G401 (cell line): ENCODE results near the gene AMMECR1L. TPM values are rescaled to one million over a fixed set of nuclear protein-coding genes. Genes with fewer than 3 reads are reported as not detected.
"Not testable (repeated sequence)": the region's sequence is repeated elsewhere in the genome, so short reads cannot be mapped to it uniquely, and the experiment has no call there.

Experiments
- DNase-seq: peaks from one replicate; pipeline ENCODE4 v3.0.0-alpha.2; 2015; ENCODE audit warnings: low spot score
- in situ Hi-C: cut with HindIII; loops from 2 replicates; pipeline ENCODE4 v1.10.0; 2016; ENCODE audit warnings: low sequenced_read_pairs, mixed read lengths
- total RNA-seq: library from RNA; depleted of rRNA; stranded (reverse); fragments of >200 nt; shearing (Covaris generic); gene quantifications from 2 replicates; pipeline ENCODE4 v1.2.3, GENCODE V29; 2014; rRNA removed

Gene AMMECR1L
- total RNA-seq: 8.5 and 15.5 TPM in 2 replicates

DNA sequence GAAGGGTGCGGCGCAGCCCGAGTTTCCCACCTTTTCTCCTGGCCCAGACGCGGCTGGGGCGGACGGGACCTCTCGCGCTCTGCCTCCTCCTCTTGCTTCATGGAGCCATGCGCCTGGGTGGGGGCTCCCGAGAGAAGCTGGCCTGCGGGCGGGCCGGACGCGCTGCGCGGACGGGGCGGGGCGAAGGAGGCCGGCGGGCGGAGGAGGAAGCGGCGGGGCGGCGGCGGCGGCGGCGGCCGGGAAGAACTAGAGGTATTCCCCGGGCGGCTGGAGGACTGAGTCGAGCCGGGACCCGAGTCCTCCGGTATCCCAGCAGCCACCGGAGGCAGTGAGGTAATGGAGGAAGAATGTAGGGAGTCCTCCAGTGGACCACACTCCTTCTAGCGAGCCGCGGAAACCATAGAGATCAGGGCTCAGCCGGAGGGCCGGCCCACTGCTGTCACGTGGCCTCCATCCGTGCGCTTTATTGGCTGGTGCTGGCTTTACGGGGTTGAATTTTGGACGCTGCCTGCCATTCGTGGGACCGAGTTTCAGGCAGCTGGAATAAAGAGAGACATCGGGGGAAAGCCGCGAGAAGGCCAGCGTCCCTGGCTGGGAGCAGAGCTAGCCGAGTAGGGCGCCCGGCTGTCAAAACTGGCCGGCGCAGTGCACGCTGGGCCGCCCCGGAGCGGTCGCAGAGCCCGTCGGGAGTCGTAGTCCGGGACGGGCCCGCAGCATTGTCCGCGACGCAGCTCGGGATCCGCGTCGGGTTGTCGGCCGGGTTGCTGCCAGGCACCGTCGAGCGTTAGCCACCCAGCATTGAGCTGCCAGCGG is at the start of gene AMMECR1L:
TSS of gene AMMECR1L (minus strand) at position 177 of the 813 bp plus-strand sequence. CDS start 11,722 bp downstream, outside the sequence.
- DNase-seq: peak; percentile 79
- in situ Hi-C loops: not testable (repeated sequence)

GRCh38 chr2:127935337-127935736 is 49.6 kb upstream of the AMMECR1L start:
- in situ Hi-C loops: no loop called here

DNA sequence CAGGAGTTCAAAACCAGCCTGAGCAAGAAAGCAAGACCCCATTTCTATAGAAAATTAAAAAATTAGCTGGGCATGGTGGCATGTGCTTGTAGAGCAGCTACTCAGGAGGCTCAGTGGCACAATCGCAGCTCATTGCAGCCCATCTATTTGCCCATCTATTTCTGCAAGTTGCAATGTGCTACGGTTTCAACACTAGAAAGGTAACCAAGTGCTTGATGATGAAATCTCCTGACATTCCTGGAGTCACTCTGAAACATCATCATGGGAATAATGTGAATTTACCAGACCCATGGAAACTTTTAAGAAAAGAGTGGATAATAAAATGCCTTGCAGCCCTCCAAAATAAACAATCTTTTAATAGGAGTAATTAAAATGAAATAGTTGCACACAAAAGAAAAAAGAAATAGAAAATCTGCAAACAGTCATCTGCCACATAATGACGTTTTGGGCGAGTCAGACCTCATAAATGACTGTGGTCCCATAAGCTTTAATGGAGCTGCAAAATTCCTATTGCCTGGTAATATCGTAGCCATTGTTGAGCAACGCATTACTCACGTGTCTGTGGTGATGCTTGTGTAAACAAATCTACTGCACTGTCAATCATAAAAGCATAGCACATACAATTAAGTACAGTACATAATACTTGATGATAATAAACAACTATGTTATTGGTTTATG is 46.6 kb upstream of the AMMECR1L start:
- no peak for DNase-seq
- in situ Hi-C loops: no loop called here

More at GRCh38 chr2:127935337-127935736, 49.6 kb upstream of the AMMECR1L start:
- no peak for DNase-seq

GRCh38 chr2:127929449-127929848 is 43.7 kb upstream of the AMMECR1L start:
- in situ Hi-C loops: no loop called here
- no peak for DNase-seq

GRCh38 chr2:127927384-127927783 is 41.6 kb upstream of the AMMECR1L start:
- in situ Hi-C loops: no loop called here
- DNase-seq: no peak

DNA sequence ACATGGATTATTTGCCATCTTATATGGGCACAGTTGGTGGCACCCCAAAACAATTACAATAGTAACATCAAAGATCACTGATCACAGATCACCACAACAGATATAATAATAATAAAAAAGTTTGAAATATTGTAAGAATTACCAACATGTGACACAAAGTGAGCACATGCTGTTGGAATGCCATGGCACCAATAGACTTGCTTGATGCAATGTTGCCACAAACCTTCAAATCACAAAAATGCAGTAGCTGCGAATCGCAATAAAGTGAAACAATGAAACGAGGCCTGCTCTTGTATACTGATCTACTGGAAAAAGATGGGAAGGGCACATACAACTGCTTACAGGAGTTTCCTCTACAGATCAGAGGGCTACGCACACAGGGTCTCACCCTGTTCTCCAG is 32.2 kb upstream of the AMMECR1L start:
- in situ Hi-C loops: no loop called here

GRCh38 chr2:127913808-127914457 is 28.2 kb upstream of the AMMECR1L start:
- in situ Hi-C loops: no loop called here
- DNase-seq: no peak

More for the DNA sequence above, 32.2 kb upstream of the AMMECR1L start:
- no peak for DNase-seq

DNA sequence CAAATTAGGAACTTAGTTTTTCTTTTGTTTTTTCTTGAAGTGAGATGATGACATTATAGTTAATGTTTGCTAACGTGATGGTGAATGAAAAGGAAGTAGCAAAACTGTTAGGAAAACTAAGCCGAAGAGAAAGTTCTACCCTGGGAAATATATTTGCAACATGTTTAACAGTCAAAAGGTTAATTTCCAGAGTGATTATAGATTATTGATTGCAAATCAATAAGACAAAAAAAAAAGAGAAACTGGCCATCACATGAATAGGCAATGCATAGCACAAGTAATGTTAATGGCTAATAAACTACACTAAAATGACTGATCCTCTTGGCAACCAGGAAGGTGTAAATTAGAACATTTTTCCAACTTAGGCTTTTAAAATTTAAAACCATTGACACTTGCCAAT is 26.0 kb upstream of the AMMECR1L start:
- in situ Hi-C loops: no loop called here
- no peak for DNase-seq

GRCh38 chr2:127910415-127910814 is 24.7 kb upstream of the AMMECR1L start:
- no peak for DNase-seq
- in situ Hi-C loops: no loop called here

- DNase-seq: no peak
- in situ Hi-C loops: no loop called here
Observed at GRCh38 chr2:127909019-127909418, 23.3 kb upstream of the AMMECR1L start.

DNA sequence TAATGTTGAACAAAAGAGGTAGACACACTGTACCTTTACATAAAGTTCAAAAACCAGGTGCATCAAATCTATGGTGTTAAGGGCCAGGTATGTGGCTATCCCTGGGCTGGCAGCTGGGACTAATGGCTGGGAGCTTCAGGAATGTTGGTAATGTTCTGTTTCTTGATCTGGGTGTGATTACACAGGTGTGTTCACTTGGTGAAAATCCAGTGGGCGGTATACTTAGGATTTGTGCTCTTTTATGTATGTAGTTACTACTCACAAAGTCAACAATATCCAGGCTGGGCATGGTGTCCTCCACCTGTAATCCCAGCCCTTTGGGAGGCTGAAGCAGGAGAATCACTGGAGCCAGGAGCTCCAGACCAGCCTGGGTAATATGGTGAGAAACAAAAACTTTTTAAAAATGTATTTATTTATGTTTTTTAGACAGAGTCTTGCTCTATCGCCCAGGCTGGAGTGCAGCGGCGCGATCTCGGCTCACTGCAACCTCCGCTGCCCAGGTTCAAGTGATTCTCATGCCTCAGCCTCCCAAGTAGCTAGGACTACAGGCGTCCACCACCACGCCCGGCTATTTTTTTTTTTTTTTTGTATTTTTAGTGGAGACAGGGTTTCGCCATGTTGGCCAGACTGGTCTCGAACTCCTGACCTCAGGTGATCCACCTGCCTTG is 22.1 kb upstream of the AMMECR1L start:
- DNase-seq, in situ Hi-C loops: not testable (repeated sequence)

- in situ Hi-C loops: no loop called here
- DNase-seq: no peak
Observed at GRCh38 chr2:127906206-127906926, 20.6 kb upstream of the AMMECR1L start.

- DNase-seq: peak; percentile 89
- in situ Hi-C loops: no loop called here
Observed at GRCh38 chr2:127901339-127902056, 15.7 kb upstream of the AMMECR1L start.

DNA sequence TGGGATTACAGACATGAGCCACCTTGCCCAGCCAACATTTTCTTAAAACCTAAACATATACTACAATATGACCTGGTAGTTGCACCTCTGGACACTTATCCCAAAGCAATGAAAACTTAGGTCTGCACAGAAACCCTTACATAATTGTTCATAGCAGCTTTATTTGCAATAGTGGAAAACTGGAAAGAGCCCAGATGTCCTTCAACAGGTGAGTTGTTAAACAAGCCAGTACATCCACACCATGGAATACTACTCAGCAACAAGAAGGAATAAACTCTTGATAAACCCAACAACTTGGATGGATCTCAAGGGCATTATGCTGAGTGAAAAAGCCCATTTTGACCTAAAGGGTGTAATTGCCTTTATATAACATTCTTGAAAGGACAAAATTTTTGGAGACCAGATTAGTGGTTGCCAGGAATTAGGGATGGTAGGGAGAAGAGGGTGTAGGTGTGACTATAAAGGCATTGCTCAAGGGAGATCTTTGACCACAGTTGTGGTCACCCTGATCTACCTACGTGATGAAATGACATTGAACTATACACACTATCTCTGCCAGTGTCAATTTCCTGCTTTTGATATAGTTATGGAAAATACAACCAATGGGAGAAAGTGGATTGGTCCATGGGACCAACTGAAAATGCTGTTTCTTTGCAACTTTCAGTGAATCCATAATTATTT is 11.9 kb upstream of the AMMECR1L start:
- in situ Hi-C loops: no loop called here
- DNase-seq: no peak

DNA sequence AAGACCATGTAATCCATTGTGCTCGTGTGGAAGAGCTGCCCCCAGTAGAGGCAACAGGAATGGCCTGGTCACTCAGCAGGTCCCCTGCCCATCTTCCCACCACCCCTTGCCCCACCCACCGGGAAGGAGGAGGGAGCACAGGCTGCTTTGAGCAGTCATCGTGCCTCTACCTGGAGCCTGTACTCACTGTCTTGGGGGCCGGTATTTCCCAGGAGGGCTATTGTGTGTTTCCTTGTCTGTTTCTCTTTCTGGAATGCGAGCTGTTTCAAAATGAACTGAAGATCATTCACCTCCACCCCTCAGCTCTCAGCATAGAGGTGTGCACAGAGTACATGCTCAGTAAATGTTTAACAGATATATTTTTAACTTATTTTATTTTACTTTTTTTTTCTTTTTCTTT is 7.7 kb upstream of the AMMECR1L start:
- in situ Hi-C loops: no loop called here
- no peak for DNase-seq

DNA sequence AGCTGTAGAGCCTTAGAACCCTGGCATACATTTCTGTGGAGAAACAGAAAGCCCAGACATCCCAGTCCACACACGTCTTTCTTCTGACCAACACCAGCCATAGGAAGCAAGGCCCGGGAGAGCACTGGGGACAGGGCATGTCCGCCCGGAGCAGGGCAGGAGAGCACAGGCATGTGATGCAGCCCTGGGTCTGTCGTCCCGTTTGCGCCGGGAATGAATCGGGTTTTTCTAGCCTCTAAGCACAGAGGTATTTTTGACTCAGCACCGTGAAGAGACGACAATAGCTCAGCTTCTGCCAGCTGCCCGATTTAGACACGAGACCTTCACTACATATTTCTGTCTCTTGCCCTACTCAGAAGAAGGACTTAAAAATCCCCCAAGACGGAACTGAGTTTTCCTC is 7.3 kb upstream of the AMMECR1L start:
- in situ Hi-C loops: no loop called here
- DNase-seq: no peak

DNA sequence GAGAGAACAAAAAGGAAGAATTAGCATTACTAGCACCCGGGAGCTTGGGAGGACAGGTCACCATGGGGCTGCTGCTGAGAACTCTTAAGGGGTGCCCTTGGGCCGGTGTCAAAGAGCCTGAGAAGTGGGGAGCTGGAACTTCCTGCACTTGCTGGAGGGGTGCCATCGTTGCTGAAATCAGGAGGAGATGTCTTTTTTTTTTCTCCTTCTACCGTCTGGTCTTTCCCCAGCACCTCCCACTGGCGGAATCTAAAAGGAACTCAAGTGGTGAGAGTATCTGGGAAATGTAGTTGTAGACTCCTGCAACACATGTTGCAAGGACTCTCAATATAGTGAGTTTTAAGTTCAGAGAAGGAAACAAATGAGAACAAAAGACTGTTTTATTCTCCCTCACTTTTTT is 6.1 kb upstream of the AMMECR1L start:
- in situ Hi-C loops: no loop called here
- DNase-seq: no peak

- in situ Hi-C loops, DNase-seq: not testable (repeated sequence)
Observed at GRCh38 chr2:127890756-127891155, 5.0 kb upstream of the AMMECR1L start.
